AG08396 (cell line): Measurements from ENCODE around the gene CRIP3.
"Not testable (repeated sequence)": the region's sequence is repeated elsewhere in the genome, so short reads cannot be mapped to it uniquely, and the experiment has no call there.

Experiments used
- DNase-seq: peaks from one replicate; pipeline ENCODE4 v3.0.0; 2012; ENCODE audit warnings: low spot score, mixed read lengths

Gene CRIP3

DNA sequence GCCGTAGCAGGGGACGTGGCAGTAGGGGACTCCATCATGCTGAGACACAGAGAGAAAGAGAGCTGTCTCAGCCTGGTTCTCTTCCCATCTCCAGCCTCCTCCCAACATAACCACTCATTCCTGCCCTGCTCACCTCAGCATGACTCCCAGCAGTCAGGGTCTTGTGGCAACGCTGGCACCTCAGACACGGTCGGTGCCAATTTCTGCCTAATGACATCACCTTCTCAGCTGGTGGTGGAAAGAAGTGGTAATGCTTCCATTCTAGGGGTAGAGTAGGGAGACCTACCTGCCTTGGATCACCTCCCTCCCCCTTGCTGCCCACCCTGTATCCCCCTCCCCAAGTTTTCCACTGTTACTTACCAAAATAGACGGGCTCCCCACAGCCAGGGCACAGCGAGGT lies 2.5 kb downstream of the CRIP3 start:
- DNase-seq = no peak

DNA sequence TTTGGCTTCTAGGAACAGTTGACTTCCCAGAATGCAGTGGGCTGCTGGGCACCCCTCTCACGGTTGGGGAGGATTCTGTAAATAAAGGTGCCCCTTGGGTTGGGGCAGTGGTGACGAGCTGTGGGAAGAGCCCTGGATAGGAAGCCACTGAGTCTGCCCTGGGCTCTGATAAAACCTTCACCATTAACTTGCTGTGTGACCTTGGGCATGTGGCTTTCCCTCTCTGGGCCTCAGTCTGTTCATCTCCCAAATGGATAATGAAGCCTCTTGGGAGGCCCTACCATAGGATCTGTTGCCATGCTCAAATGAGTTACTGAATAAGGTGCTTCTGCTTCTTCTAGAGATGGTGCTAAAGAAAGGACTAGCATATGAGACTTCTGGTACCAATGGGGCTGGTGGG lies 3.7 kb downstream of the CRIP3 start:
- no peak for DNase-seq

DNA sequence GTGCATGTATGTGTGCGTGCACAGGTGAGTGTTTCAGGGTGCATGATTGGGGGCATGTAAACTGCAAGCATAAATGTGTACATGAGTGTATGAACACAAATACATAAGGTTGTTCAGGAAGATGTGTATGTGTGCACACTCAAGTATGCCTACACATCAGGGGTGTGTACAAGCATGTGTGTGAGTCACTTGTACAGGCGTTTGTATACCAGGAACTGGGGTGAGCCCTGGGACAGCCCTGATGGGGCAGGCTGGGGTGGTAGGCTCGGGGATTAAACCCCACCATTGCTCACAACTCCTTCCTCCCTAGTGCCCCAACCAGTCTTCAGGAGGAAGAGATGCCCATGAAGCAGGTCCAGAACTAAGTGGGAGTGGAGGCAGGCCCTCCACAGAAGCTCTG lies 4.3 kb downstream of the CRIP3 start:
- peak; percentile 3 for DNase-seq

DNA sequence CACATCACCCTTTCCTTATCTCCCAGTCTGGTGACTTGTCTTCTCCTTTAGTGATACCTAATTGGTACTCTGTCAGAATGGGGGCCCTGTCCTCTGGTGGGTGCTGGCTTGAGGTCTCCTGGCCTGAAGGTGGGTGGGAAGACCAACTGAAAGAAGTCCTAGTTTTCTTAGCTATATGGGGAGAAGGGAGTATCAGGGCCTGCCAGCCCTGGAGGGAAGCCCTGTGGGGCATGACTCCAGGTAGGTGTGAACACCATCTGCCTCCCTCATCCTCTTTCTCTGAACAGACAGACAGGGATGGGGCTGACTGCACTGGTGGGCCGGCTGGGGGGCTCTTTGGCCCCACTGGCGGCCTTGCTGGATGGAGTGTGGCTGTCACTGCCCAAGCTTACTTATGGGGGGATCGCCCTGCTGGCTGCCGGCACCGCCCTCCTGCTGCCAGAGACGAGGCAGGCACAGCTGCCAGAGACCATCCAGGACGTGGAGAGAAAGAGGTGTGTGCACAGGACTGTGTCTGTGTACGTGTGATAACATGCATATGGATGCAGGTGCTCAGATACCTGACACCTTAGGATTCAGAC lies 4.8 kb downstream of the CRIP3 start:
- no peak for DNase-seq

DNA sequence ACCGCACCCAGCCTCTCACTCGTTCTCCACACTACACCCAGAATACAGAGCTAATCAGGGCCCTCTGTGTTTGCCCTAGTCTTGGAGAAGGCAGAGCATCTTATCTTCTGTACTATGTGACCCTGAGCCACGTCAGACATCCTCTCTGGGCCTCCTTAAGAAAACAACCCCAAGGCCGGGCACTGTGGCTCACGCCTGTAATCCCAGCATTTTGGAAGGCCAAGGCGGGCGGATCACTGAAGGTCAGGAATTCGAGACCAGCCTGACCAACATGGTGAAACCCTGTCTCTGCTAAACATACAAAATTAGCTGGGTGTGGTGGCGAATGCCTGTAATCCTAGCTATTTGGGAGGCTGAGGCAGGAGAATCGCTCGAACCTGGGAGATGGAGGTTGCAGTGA lies 5.6 kb downstream of the CRIP3 start:
- not testable (repeated sequence) for DNase-seq

DNA sequence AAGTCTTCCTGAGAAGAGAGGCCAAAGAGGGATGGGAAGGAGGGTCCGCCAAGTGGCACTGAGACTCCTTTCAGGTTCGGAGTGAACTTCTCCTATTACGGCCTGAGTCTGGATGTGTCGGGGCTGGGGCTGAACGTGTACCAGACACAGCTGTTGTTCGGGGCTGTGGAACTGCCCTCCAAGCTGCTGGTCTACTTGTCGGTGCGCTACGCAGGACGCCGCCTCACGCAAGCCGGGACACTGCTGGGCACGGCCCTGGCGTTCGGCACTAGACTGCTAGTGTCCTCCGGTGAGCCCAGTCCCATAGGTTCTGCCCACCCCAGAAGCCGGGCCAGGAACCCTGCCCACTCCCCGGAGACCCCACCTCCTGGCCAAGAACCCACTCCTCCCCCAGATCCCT lies 6.5 kb downstream of the CRIP3 start:
- DNase-seq = no peak

DNA sequence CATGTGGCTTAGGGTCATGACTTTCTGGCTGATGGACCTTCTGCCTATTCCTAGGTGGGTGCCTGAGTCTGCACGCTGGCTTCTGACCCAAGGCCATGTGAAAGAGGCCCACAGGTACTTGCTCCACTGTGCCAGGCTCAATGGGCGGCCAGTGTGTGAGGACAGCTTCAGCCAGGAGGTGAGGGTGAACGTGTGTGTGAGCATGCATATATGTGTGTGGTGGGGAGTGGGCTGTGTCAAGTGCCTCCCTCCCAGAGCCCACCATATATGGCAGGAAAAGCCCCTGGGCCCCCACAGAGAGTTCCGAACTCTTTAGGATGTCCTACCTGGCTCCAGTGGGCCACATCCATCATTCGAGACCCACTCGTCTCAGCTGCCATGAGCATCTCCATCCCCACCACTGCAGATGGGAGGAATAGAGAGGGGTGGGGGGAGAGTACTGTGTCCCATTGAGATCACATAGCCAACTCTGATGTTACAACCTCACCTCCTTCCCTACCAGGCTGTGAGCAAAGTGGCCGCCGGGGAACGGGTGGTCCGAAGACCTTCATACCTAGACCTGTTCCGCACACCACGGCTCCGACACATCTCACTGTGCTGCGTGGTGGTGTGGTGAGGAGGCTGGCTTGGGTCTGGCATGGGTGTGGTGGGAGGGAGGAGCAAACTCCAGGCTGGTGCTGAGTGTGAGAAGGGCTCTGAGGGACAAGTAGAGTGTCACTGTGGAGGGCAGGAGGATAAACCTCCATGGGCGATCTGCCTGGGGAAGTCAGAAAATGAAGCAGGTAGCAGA lies 7.3 kb downstream of the CRIP3 start:
- no peak for DNase-seq

DNA sequence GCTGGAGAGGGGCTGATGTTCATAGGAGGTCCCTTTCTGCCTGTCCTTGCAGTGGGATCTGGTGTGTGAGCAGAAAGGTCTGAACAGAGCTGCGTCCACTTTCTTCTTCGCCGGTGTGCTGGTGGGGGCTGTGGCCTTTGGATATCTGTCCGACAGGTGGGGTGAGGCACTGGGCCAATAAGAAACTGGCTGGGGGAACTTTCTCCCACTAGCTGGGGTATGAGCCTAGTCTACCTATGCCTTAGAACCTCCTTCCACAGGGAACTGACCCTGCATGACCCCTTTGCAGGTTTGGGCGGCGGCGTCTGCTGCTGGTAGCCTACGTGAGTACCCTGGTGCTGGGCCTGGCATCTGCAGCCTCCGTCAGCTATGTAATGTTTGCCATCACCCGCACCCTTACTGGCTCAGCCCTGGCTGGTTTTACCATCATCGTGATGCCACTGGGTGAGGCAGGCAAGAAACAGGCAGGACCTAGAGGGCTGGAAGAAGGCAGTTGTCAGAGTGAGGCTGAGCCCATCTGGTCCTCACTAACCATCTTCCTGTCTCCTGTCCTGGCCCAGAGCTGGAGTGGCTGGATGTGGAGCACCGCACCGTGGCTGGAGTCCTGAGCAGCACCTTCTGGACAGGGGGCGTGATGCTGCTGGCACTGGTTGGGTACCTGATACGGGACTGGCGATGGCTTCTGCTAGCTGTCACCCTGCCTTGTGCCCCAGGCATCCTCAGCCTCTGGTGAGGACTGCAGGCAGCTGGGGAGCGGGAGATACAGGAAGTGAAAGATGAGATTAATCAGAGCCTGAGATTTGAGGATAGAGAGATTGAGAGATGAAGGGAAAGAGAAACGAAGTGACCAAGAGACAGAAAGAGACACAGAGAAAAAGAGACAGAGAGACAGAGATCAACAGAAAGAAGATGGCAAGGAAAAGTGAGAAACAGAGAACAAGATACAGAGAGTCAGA lies 9.0 kb downstream of the CRIP3 start:
- peak; percentile 2 for DNase-seq

DNA sequence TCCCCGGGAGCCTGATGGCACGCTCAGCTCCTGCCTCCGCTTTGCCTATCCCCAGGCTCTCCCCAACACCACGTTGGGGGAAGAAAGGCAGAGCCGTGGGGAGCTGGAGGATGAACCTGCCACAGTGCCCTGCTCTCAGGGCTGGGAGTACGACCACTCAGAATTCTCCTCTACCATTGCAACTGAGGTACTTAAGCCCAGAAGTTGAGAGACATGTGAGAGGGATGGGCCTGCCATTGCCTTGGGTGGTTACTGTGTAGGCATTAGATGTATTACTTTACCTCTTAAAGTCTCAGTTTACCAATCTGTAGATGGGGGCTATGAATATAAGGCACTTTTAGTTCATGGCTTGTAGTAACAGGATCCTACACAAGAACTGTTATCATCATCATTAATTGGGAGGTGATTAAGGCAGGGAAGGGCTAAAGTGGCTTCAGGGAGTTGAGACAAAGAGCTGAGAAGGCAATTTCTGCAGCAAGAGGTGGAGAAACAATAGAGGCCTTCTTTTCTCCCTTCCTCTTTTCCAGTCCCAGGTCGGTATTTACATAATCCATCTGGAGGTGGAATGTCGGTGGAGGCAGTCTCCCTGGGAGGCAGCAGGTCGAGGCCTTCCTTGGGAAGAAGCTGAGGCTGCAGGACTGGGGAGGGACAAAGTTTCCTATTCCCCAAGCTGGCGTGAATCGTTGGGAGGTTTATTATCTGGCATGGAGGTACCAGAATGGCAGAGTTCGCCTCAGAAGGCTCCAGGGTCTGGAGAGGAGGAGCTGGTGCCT lies 9.9 kb downstream of the CRIP3 start:
- DNase-seq = peak; percentile 3

DNA sequence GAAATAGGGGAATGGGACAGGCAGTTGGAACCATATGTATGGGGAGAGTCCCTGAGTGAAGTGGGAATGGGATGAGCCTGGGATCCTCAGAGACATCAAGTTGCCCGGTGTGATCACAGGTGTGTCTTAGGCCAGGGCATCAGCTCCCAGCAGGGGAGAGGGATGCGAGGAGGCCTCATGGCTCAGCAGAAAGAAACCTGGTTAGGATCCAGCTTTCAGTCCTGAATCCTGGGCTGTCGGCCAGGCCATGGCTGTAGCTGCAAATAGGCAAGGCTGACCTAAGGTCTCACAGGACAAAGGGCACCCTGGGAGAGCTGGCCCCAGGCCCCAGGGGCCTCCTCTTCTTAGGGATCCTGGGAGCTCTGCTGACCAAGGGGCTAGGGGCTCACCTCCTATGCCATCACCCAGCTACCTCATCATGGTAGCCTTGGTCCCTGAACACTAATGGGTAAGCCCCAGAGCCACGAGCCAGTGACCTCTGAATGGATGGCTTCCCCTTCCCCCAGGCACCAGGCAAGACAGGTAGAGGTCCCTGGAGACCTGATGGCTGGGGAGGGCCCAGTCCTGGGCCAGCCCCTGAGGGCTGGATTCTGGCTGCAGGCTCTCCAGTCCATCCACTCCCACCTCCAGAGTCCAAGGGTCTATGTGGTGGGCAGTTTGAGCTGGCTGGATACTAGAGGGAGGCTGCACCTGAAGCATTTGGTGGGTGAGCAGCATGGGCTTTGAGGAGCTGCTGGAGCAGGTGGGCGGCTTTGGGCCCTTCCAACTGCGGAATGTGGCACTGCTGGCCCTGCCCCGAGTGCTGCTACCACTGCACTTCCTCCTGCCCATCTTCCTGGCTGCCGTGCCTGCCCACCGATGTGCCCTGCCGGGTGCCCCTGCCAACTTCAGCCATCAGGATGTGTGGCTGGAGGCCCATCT lies 10.7 kb downstream of the CRIP3 start, which contains the start of gene SLC22A7:
SLC22A7 (plus strand) TSS at position 617 of the 921 bp plus-strand sequence; CDS start at position 716, 99 bp downstream.
- DNase-seq = peak; percentile 38

DNA sequence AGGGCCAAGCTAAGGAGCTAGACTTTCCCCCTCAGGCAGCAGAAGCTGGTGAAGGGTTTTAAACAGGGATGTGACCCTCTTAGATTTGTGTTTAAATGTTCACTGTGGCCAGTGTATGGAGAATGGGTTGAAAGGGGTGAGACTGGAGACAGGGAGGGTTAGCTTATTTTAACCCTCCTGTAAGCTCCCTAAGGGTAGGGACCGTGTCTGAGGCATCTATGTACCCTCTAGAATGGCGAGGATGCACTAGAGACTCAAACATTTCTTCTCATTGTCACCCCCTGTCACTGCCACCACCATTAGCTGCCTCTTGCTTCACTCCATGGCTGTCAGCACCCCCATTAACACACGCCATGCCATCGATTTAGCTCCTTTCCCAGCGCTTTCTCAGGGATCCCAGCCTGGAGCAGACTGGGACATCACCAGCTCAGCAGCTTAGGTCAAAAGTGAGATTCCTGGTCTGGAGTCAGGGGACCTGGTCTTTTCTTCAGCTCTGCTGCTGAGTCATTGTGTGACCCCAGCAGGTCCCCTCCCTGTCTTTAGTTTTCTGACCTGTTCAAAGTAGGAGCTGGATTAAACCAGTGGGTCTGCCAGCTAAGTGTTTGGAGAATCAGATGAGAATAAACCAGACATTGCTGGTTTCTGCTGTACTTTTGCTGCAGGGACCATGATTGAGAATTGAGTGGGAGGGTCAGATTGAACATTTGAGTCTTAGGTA lies 11.7 kb downstream of the CRIP3 start:
- no peak for DNase-seq

DNA sequence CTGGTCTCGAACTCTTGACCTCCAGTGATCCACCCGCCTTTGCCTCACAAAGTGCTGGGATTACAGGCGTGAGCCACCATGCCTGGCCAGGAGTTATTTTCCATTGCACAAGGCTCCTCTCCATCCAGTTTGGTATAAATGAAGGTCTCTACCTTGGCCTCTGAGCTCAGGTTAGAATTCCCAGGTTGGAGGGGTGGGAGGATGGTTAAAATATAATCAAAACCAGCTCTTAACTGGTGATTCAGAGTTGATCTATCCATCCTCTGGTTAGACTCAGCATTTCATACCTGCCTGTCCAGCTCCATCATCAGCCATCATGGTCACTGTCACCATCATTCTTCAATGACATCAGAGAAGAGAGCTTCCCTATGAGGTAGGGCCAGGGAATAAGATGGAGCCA lies 13.2 kb downstream of the CRIP3 start:
- DNase-seq = no peak

DNA sequence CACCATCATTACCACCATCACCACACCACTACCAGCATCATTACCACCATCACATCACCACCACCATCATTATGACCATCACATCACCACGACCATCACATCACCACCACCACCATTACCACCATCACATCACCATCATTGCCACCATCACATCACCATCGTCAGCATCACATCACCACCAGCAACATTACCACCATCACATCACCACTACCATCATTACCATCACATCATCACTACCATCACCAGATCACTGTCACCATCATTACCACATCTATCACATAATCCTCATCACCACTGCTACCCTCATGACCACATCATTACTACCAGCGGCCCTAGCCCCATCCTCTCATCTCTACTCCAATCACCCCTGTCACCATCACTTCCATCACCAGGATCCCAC lies 14.1 kb downstream of the CRIP3 start:
- no peak for DNase-seq

DNA sequence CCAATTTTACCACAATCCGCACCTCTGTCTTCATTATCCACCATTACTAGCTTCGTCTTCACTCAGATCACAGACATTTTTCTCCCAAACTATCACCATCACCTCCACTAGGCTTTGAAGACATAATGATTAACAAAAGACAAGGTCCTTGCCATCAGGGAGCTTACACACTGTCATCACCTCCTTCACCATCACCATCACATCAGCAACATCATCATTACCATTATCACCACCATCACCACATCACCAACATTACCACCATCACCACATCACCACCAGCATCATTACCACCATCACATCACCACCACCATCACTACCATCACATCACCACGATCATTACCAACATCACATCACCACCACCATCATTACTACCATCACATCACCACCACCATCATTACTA lies 14.9 kb downstream of the CRIP3 start:
- DNase-seq = no peak

DNA sequence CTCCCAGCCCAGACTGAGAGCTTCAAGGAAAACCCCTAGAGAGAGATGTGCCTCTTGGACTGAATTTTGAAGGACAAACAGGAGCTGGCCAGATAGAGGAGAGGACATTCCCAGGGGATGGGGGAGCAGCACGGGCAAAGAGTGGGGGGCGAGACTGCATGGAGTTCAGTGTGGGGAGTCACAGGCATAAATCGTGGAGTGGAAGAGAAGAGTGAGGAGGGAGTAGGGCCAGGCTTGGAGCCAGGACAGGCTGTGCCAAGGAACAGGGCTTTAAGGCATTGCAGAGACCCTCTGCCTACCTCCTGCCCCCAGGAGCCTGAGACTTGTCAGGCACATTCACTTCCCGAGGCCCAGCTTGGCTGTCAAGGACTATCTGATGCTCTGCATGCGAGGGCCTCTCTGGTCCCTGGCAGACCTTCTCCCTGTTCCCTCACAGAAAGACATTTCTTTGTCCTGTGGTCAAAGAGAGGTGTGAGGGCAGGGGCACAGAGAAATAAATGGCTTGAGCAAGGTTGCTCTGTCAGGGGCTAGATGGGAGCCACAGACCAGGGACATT lies 15.8 kb downstream of the CRIP3 start:
- DNase-seq = no peak

DNA sequence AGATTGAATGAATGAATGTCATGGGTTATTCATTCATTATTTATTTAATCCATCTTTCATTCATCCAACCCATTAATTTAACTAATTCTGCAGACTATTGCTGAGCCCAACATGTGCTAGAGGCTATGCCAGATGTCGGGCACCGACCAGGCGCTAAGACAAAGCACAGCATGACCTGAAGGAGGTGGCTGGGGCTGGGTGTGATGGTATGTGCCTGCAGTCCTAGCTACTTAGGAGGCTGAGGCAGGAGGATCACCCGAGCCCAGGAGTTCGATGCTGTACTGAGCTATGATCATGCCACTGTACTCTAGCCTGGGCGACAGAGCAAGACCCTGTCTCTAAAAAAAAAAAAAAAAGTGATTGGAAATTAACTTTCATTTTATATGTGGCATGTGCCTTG lies 16.3 kb downstream of the CRIP3 start:
- DNase-seq = no peak

DNA sequence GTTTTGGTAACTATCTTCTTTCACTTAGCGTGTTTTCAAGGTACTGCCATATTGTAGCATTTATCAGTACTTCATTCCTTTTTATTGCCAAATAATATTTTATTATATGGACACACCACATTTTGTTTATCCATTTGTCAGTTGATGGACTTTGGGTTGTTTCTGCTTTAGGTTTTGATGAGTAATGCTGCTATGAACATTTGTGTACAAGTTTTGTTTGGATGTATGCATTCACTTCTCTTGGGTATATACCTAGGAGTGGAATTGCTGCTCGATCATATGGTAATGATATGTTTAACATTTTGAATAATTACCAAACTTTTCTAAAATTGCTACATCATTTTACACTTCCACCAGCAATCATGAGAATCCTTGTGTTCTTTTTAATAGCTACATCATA lies 16.9 kb downstream of the CRIP3 start:
- no peak for DNase-seq

DNA sequence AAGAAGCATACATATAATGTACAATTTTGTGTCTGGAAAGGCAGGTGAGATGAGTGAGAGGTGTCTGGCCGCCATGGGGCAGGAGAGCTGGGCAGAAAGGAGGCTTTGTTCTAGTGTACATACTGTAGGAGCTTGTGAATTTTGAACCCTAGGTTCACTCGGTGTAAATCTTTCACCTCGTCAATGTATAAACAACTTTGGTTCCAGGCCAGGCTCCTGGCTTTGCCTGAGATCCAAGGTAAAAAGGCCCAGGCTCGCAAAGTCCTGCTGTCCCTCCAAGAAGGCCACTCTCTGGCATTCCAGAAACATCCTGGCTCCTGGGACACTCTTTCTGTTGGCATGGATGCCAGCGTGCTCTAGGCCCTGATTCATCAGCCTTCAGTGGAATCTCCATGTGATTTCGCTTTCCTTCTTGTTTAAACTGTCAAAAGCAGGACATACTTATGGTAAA lies 17.7 kb downstream of the CRIP3 start:
- DNase-seq = no peak

DNA sequence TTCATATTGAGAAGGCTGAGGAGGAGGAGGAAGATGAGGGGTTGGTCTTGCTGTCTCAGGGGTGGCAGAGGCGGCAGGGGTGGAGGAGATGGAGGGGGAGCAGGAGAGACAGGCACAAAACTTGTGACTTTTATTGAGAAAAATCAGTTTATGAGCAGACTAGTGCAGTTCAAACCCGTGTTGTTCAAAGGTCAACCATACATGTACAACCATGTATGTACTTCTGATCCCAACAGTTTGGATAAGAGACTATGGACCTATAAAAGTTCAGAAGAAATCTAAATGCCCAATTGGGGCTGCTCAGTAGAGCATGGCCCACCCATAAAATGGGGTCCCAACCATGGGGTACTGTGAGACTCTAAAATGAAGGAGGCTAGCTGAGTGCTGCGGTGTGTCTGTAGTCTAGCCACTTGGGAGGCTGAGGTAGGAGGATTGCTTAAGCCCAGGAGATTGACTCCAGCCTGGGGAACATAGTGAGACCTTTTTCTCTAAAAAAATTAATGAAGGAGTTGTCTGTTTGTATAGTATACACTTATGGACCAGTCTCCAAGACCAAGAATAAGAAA lies 18.2 kb downstream of the CRIP3 start:
- no peak for DNase-seq
